HEK293 (cell line): ENCODE data around the gene PPP2R2B.

Source experiments
- CTCF ChIA-PET: fragments of 350-600 bp; formaldehyde crosslinking; extraction: SDS; loops from one replicate; lab custom pipeline; 2021; ENCODE audit warnings: antibody characterized with exemption; lab: Yijun Ruan, JAX
- POLR2A ChIA-PET: fragments of 300-600 bp; formaldehyde crosslinking; extraction: SDS; loops from one replicate; lab custom pipeline; 2020; ENCODE audit warnings: antibody characterized with exemption, inconsistent platforms; lab: Yijun Ruan, JAX
- H3K27ac ChIP-seq: fragments of 200-500 bp; sonication (Bioruptor generic); 2 replicates; pipeline ENCODE4 v1.5.1; 2014; ENCODE audit warnings: low read depth, low read length, control low read depth, inconsistent platforms; ENCODE audit errors: extremely low read depth
- H3K36me3 ChIP-seq, 2 experiments: fragments of 200-500 bp in 1 of 2; sonication (Bioruptor generic) in 1 of 2; 1 replicate in 1 of 2; 2 replicates in 1 of 2; pipeline ENCODE4 v1.5.1; 2014 to 2017; ENCODE audit warnings: inconsistent platforms in 2 of 2, low read length in 2 of 2; ENCODE audit not compliant: control insufficient read depth in 2 of 2, insufficient read depth in 1 of 2
- H3K4me1 ChIP-seq: fragments of 200-500 bp; sonication (Bioruptor generic); 2 replicates; pipeline ENCODE4 v1.5.1; 2014; ENCODE audit warnings: mild to moderate bottlenecking, low read length, inconsistent platforms; ENCODE audit not compliant: control insufficient read depth, insufficient read depth
- H3K4me3 ChIP-seq: 2 replicates; pipeline ENCODE4 v1.5.1; 2011; ENCODE audit warnings: low read depth, mild to moderate bottlenecking, control low read depth, low read length, moderate library complexity
- H3K9me3 ChIP-seq: fragments of 200-500 bp; sonication (Bioruptor generic); 2 replicates; pipeline ENCODE4 v1.5.1; 2014; ENCODE audit warnings: low read depth, low read length, inconsistent platforms; ENCODE audit not compliant: control insufficient read depth, insufficient read depth
- PRDM4 ChIP-seq: fragments of 450-650 bp; formaldehyde crosslinking; IDR thresholded peaks from 2 replicates; pipeline ENCODE4 v1.5.1; 2017; ENCODE audit warnings: missing biosample characterization, missing genetic modification characterization
- SCRT2 ChIP-seq: fragments of 450-650 bp; formaldehyde crosslinking; IDR thresholded peaks from 2 replicates; pipeline ENCODE4 v1.5.1; 2016; ENCODE audit warnings: missing biosample characterization, missing genetic modification characterization
- SETDB1 ChIP-seq: IDR thresholded peaks from one replicate; pipeline ENCODE4 v1.6.1; 2017; ENCODE audit warnings: mild to moderate bottlenecking, low read length, moderate library complexity, mixed read lengths; ENCODE audit not compliant: insufficient read length
- ZBTB8A ChIP-seq: fragments of 450-650 bp; formaldehyde crosslinking; IDR thresholded peaks from 2 replicates; pipeline ENCODE4 v1.5.1; 2016; ENCODE audit warnings: missing biosample characterization, missing genetic modification characterization
- ZNF133 ChIP-seq: fragments of 450-650 bp; formaldehyde crosslinking; IDR thresholded peaks from 2 replicates; pipeline ENCODE4 v1.5.1; 2016; ENCODE audit warnings: missing biosample characterization, missing genetic modification characterization
- ZNF140 ChIP-seq: fragments of 450-650 bp; formaldehyde crosslinking; IDR thresholded peaks from 2 replicates; pipeline ENCODE4 v1.5.1; 2016; ENCODE audit warnings: missing biosample characterization, missing genetic modification characterization
- ZNF169 ChIP-seq: fragments of 450-650 bp; formaldehyde crosslinking; IDR thresholded peaks from 2 replicates; pipeline ENCODE4 v1.5.1; 2016; ENCODE audit warnings: missing biosample characterization, missing genetic modification characterization
- ZNF23 ChIP-seq: fragments of 450-650 bp; formaldehyde crosslinking; IDR thresholded peaks from 2 replicates; pipeline ENCODE4 v1.5.1; 2016; ENCODE audit warnings: missing biosample characterization, missing genetic modification characterization, borderline replicate concordance
- ZNF311 ChIP-seq: fragments of 450-650 bp; formaldehyde crosslinking; IDR thresholded peaks from 2 replicates; pipeline ENCODE4 v1.5.1; 2017; ENCODE audit warnings: missing biosample characterization, missing genetic modification characterization, borderline replicate concordance
- ZNF341 ChIP-seq: fragments of 450-650 bp; formaldehyde crosslinking; IDR thresholded peaks from 2 replicates; pipeline ENCODE4; 2016; ENCODE audit warnings: low read depth, missing biosample characterization, missing genetic modification characterization
- ZNF350 ChIP-seq: fragments of 450-650 bp; formaldehyde crosslinking; IDR thresholded peaks from 2 replicates; pipeline ENCODE4 v1.5.0; 2017; ENCODE audit warnings: missing biosample characterization, mild to moderate bottlenecking, missing genetic modification characterization
- ZNF449 ChIP-seq: fragments of 450-650 bp; formaldehyde crosslinking; IDR thresholded peaks from 2 replicates; pipeline ENCODE4 v1.5.1; 2017; ENCODE audit warnings: missing biosample characterization, mild to moderate bottlenecking, missing genetic modification characterization, moderate library complexity
- ZNF560 ChIP-seq: fragments of 450-650 bp; formaldehyde crosslinking; IDR thresholded peaks from 2 replicates; pipeline ENCODE4 v1.5.1; 2017; ENCODE audit warnings: missing biosample characterization, missing genetic modification characterization, borderline replicate concordance
- ZNF645 ChIP-seq: fragments of 450-650 bp; formaldehyde crosslinking; IDR thresholded peaks from 2 replicates; pipeline ENCODE4; 2016; ENCODE audit warnings: missing biosample characterization, missing genetic modification characterization
- ZNF654 ChIP-seq: fragments of 450-650 bp; formaldehyde crosslinking; IDR thresholded peaks from 2 replicates; pipeline ENCODE4 v1.5.1; 2016; ENCODE audit warnings: low read depth, missing biosample characterization, missing genetic modification characterization
- ZNF664 ChIP-seq: fragments of 450-650 bp; formaldehyde crosslinking; IDR thresholded peaks from 2 replicates; pipeline ENCODE4 v1.5.1; 2016; ENCODE audit warnings: missing biosample characterization, missing genetic modification characterization
- ZNF670 ChIP-seq: fragments of 450-650 bp; formaldehyde crosslinking; IDR thresholded peaks from 2 replicates; pipeline ENCODE4 v1.5.1; 2016; ENCODE audit warnings: missing biosample characterization, missing genetic modification characterization, low read depth
- ZNF830 ChIP-seq: fragments of 450-650 bp; IDR thresholded peaks from 2 replicates; pipeline ENCODE4 v1.5.0; 2018; ENCODE audit warnings: missing biosample characterization, missing genetic modification characterization, low read depth, mild to moderate bottlenecking, moderate library complexity
- ZSCAN5A ChIP-seq: fragments of 450-650 bp; formaldehyde crosslinking; IDR thresholded peaks from 2 replicates; pipeline ENCODE4 v1.5.1; 2016; ENCODE audit warnings: missing biosample characterization, missing genetic modification characterization

Gene PPP2R2B

GRCh38 chr5:146789712-146790653 is 88.6 kb downstream of the PPP2R2B start:
- Histone ChIP-seq H3K4me3 (no peak overlapping the region), H3K4me1 (no peaks in the 10 kb centered on the region), H3K27ac (no peak overlapping the region), H3K36me3 (no peaks in the 10 kb centered on the region)
- ChIA-PET CTCF (no interaction called here), POLR2A (no interaction called here)
- no peak for TF ChIP-seq ZNF645 (tag by site-specific recombination)
- TF ChIP-seq ZNF664, result no peak
- TF ChIP-seq, all 188 proteins: peak for 0
- H3K9me3 ChIP-seq, result no peaks in the 10 kb centered on the region

- no peaks in the 10 kb centered on the region for H3K9me3 ChIP-seq
- CTCF ChIA-PET, result no interaction called here
- TF ChIP-seq ZNF830 (tag by site-specific recombination) (no peak), SETDB1 (no peak), SCRT2 (no peak), ZNF23 (tag by site-specific recombination) (no peak), ZNF341 (tag by site-specific recombination) (no peak), ZNF169 (tag by site-specific recombination) (no peak), ZNF311 (no peak), ZNF654 (tag by site-specific recombination) (no peak), ZNF449 (tag by site-specific recombination) (no peak), ZNF560 (tag by site-specific recombination) (no peak), ZNF670 (tag by site-specific recombination) (no peak), ZNF350 (tag by site-specific recombination) (no peak), ZNF133 (no peak), ZNF140 (tag by site-specific recombination) (no peak), PRDM4 (tag by site-specific recombination) (no peak), ZSCAN5A (tag by site-specific recombination) (no peak), ZBTB8A (tag by site-specific recombination) (no peak)
- POLR2A ChIA-PET, result no interaction called here
- H3K4me3 ChIP-seq, result no peak overlapping the region
- H3K27ac ChIP-seq, result no peak overlapping the region
- no peaks in the 10 kb centered on the region for H3K36me3 ChIP-seq
- no peaks in the 10 kb centered on the region for H3K4me1 ChIP-seq
These were observed 89.7 kb downstream of the PPP2R2B start for GRCh38 chr5:146788898-146789297.
